ENCODE results near the gene ATG101. TPM values are rescaled to one million over a fixed set of nuclear protein-coding genes. Genes with fewer than 3 reads are reported as not detected.
A peak's percentile ranks its signal among the peaks of the same experiment; 100 is the strongest.

Gene ATG101
- total RNA-seq, 2 donors from 2014 or later, result 22.0 to 30.2 TPM

GRCh38 chr12:52082669-52082987, 12.8 kb downstream of the ATG101 start:
- Mint-ChIP-seq H3K27me3 (peaks cover 23% of the 10 kb centered on the region), H3K4me3 (no peak overlapping the region), H3K4me1 (peaks cover 13% of the 10 kb centered on the region), H3K27ac (no peak overlapping the region), H3K36me3 (ENCODE audit: low read depth) (peaks cover 3% of the 10 kb centered on the region)
- H3K9me3 ChIP-seq (ENCODE audit: control insufficient read depth, low read length, poor library complexity, severe bottlenecking), result no peaks in the 10 kb centered on the region
- no peak for ATAC-seq
- no peak for DNase-seq

GRCh38 chr12:52082988-52083637, 13.3 kb downstream of the ATG101 start:
- peak; percentile 78 for ATAC-seq
- H3K4me1 Mint-ChIP-seq, result peaks cover 11% of the 10 kb centered on the region
- no peak overlapping the region for H3K4me3 Mint-ChIP-seq
- H3K36me3 Mint-ChIP-seq (ENCODE audit: low read depth), result no peaks in the 10 kb centered on the region
- peak overlapping the region; percentile 65 for H3K27ac Mint-ChIP-seq
- peak; percentile 59 to 61 (median 60) for DNase-seq
- no peaks in the 10 kb centered on the region for H3K9me3 ChIP-seq (ENCODE audit: control insufficient read depth, low read length, poor library complexity, severe bottlenecking)
- peaks cover 28% of the 10 kb centered on the region for H3K27me3 Mint-ChIP-seq

GRCh38 chr12:52083638-52083996, 13.8 kb downstream of the ATG101 start:
- DNase-seq (no peak), ATAC-seq (no peak)
- Mint-ChIP-seq H3K4me1 (peaks cover 11% of the 10 kb centered on the region), H3K4me3 (no peak overlapping the region), H3K36me3 (ENCODE audit: low read depth) (peaks cover 2% of the 10 kb centered on the region), H3K27ac (peak overlapping the region; percentile 65), H3K27me3 (peaks cover 33% of the 10 kb centered on the region)
- H3K9me3 ChIP-seq (ENCODE audit: control insufficient read depth, low read length, poor library complexity, severe bottlenecking), result no peaks in the 10 kb centered on the region

GRCh38 chr12:52084491-52085231, 14.9 kb downstream of the ATG101 start:
- Mint-ChIP-seq H3K27ac (no peak overlapping the region), H3K36me3 (ENCODE audit: low read depth) (peaks cover 4% of the 10 kb centered on the region), H3K4me1 (peaks cover 13% of the 10 kb centered on the region), H3K27me3 (peaks cover 44% of the 10 kb centered on the region), H3K4me3 (no peak overlapping the region)
- no peaks in the 10 kb centered on the region for H3K9me3 ChIP-seq (ENCODE audit: control insufficient read depth, low read length, poor library complexity, severe bottlenecking)
- ATAC-seq (no peak), DNase-seq (no peak)

- peaks cover 54% of the 10 kb centered on the region for H3K27me3 Mint-ChIP-seq
- H3K4me1 Mint-ChIP-seq, result peaks cover 13% of the 10 kb centered on the region
- no peaks in the 10 kb centered on the region for H3K9me3 ChIP-seq (ENCODE audit: control insufficient read depth, low read length, poor library complexity, severe bottlenecking)
- DNase-seq (no peak), ATAC-seq (no peak)
- H3K36me3 Mint-ChIP-seq (ENCODE audit: low read depth), result peaks cover 4% of the 10 kb centered on the region
- H3K4me3 Mint-ChIP-seq, result no peak overlapping the region
- H3K27ac Mint-ChIP-seq, result no peak overlapping the region
Observed at GRCh38 chr12:52085682-52086180, 16.0 kb downstream of the ATG101 start.

GRCh38 chr12:52086366-52086765, 16.6 kb downstream of the ATG101 start:
- Mint-ChIP-seq H3K36me3 (ENCODE audit: low read depth) (peaks cover 4% of the 10 kb centered on the region), H3K4me1 (peaks cover 13% of the 10 kb centered on the region)

GRCh38 chr12:52086944-52087835, 17.4 kb downstream of the ATG101 start:
- H3K27me3 Mint-ChIP-seq, result peaks cover 69% of the 10 kb centered on the region
- H3K36me3 Mint-ChIP-seq (ENCODE audit: low read depth), result peaks cover 4% of the 10 kb centered on the region
- DNase-seq, result no peak
- no peak overlapping the region for H3K4me3 Mint-ChIP-seq
- H3K4me1 Mint-ChIP-seq, result peaks cover 7% of the 10 kb centered on the region
- no peak for ATAC-seq
- H3K27ac Mint-ChIP-seq, result peak overlapping the region; percentile 77
- no peaks in the 10 kb centered on the region for H3K9me3 ChIP-seq (ENCODE audit: control insufficient read depth, low read length, poor library complexity, severe bottlenecking)

More at GRCh38 chr12:52086366-52086765, 16.6 kb downstream of the ATG101 start:
- no peaks in the 10 kb centered on the region for H3K9me3 ChIP-seq (ENCODE audit: control insufficient read depth, low read length, poor library complexity, severe bottlenecking)
- DNase-seq (no peak), ATAC-seq (no peak)
- H3K4me3 Mint-ChIP-seq, result no peak overlapping the region
- no peak overlapping the region for H3K27ac Mint-ChIP-seq
- peaks cover 61% of the 10 kb centered on the region for H3K27me3 Mint-ChIP-seq

GRCh38 chr12:52087961-52088820, 18.4 kb downstream of the ATG101 start:
- Mint-ChIP-seq H3K27ac (peak overlapping the region; percentile 77), H3K4me1 (peaks cover 7% of the 10 kb centered on the region), H3K4me3 (no peak overlapping the region), H3K36me3 (ENCODE audit: low read depth) (peaks cover 4% of the 10 kb centered on the region), H3K27me3 (peaks cover 71% of the 10 kb centered on the region)
- no peaks in the 10 kb centered on the region for H3K9me3 ChIP-seq (ENCODE audit: control insufficient read depth, low read length, poor library complexity, severe bottlenecking)
- ATAC-seq, result no peak
- no peak for DNase-seq

GRCh38 chr12:52089491-52089890, 19.7 kb downstream of the ATG101 start:
- H3K4me3 Mint-ChIP-seq, result no peak overlapping the region
- DNase-seq, result no peak
- H3K9me3 ChIP-seq (ENCODE audit: control insufficient read depth, low read length, poor library complexity, severe bottlenecking), result no peaks in the 10 kb centered on the region
- peaks cover 4% of the 10 kb centered on the region for H3K36me3 Mint-ChIP-seq (ENCODE audit: low read depth)
- no peak overlapping the region for H3K27ac Mint-ChIP-seq
- ATAC-seq, result no peak
- H3K27me3 Mint-ChIP-seq, result peaks cover 77% of the 10 kb centered on the region
- H3K4me1 Mint-ChIP-seq, result peaks cover 2% of the 10 kb centered on the region

GRCh38 chr12:52090291-52090690, 20.5 kb downstream of the ATG101 start:
- Mint-ChIP-seq H3K36me3 (ENCODE audit: low read depth) (peaks cover 4% of the 10 kb centered on the region), H3K27me3 (peaks cover 78% of the 10 kb centered on the region), H3K4me3 (no peak overlapping the region), H3K4me1 (peaks cover 2% of the 10 kb centered on the region), H3K27ac (no peak overlapping the region)
- ATAC-seq, result no peak
- no peaks in the 10 kb centered on the region for H3K9me3 ChIP-seq (ENCODE audit: control insufficient read depth, low read length, poor library complexity, severe bottlenecking)
- DNase-seq, result no peak

GRCh38 chr12:52091061-52091460, 21.3 kb downstream of the ATG101 start:
- DNase-seq, result no peak
- no peak for ATAC-seq
- Mint-ChIP-seq H3K36me3 (ENCODE audit: low read depth) (peaks cover 4% of the 10 kb centered on the region), H3K4me1 (peaks cover 2% of the 10 kb centered on the region), H3K4me3 (no peak overlapping the region), H3K27ac (peak overlapping the region; percentile 87), H3K27me3 (peaks cover 79% of the 10 kb centered on the region)
- no peaks in the 10 kb centered on the region for H3K9me3 ChIP-seq (ENCODE audit: control insufficient read depth, low read length, poor library complexity, severe bottlenecking)

- no peaks in the 10 kb centered on the region for H3K9me3 ChIP-seq (ENCODE audit: control insufficient read depth, low read length, poor library complexity, severe bottlenecking)
- peaks cover 73% of the 10 kb centered on the region for H3K27me3 Mint-ChIP-seq
- no peak for ATAC-seq
- H3K4me3 Mint-ChIP-seq, result no peak overlapping the region
- H3K27ac Mint-ChIP-seq, result no peak overlapping the region
- peaks cover 4% of the 10 kb centered on the region for H3K36me3 Mint-ChIP-seq (ENCODE audit: low read depth)
- H3K4me1 Mint-ChIP-seq, result peaks cover 2% of the 10 kb centered on the region
- DNase-seq, result no peak
Observed at GRCh38 chr12:52091869-52092268, 22.1 kb downstream of the ATG101 start.
